HepG2 (cell line): ENCODE measurements around the gene RASA2. TPM values are rescaled to one million over a fixed set of nuclear protein-coding genes. Genes with fewer than 3 reads are reported as not detected.

ENCODE experiments used
- ATAC-seq: fragments of 200-7000 bp; cut with Tn5 transposase; 3 replicates; pipeline ENCODE4 v1.9.1; 2020; ENCODE audit warnings: mild to moderate bottlenecking, moderate library complexity
- BruUV-seq: library from RNA; stranded (reverse); fragments of 400-500 nt; replicated peaks from 2 replicates; lab custom pipeline; 2021; lab: Mats Ljungman, UMichigan
- CTCF ChIA-PET: fragments of 300-600 bp; formaldehyde crosslinking; extraction: SDS; loops from one replicate; lab custom pipeline; 2021; ENCODE audit warnings: low total read pairs, inconsistent platforms, low intra/inter-chr PET ratio; lab: Yijun Ruan, JAX
- POLR2A ChIA-PET: fragments of 350-600 bp; sonication (Branson Sonifier 250); formaldehyde crosslinking; loops from one replicate; lab custom pipeline; 2020; ENCODE audit warnings: antibody characterized with exemption, inconsistent platforms; lab: Yijun Ruan, JAX
- DNase-seq: peaks from one replicate; pipeline ENCODE4 v3.0.0-alpha.2; 2015; ENCODE audit warnings: low spot score
- FAIRE-seq: peaks from 3 replicates; lab custom pipeline; 2011; peaks lifted over from hg19 to GRCh38; lab: Jason Lieb, UNC
- H2AFZ ChIP-seq: one replicate; pipeline ENCODE4 v1.6.1; 2011; ENCODE audit warnings: low read length, inconsistent platforms
- H3K27ac ChIP-seq: fragments of 300-600 bp; 3 replicates; pipeline ENCODE4 v1.8.0; 2011; ENCODE audit warnings: mixed run types, mild to moderate bottlenecking, mixed read lengths, low read length, inconsistent platforms; ENCODE audit not compliant: insufficient read depth; ENCODE audit errors: extremely low read length
- H3K27me3 ChIP-seq, 2 experiments: fragments of 200-600 bp in 1 of 2; 2 replicates in 1 of 2; 3 replicates in 1 of 2; pipeline versions ENCODE4 v1.6.0 to v1.8.0; 2011; ENCODE audit warnings: low read length in 2 of 2, mild to moderate bottlenecking in 2 of 2, moderate library complexity in 2 of 2, inconsistent platforms in 1 of 2; ENCODE audit not compliant: insufficient read depth in 2 of 2, control insufficient read depth in 1 of 2
- H3K36me3 ChIP-seq, 2 experiments: fragments of 200-600 bp in 1 of 2; replicated peaks in 1 of 2; 2 replicates in 1 of 2; 3 replicates in 1 of 2; pipeline versions ENCODE4 v1.5.1 to v1.8.0; 2011; ENCODE audit warnings: low read length in 2 of 2, inconsistent platforms in 1 of 2; ENCODE audit not compliant: insufficient read depth in 2 of 2, control insufficient read depth in 1 of 2
- H3K4me1 ChIP-seq: 2 replicates; pipeline ENCODE4 v1.5.1; 2012; ENCODE audit warnings: low read length, inconsistent platforms; ENCODE audit not compliant: insufficient read depth
- H3K4me2 ChIP-seq: 2 replicates; pipeline ENCODE4 v1.6.0; 2011; ENCODE audit warnings: low read depth, low read length, inconsistent platforms
- H3K4me3 ChIP-seq, 3 experiments: fragments of 200-600 bp in 1 of 3; sonication (generic), shearing (Covaris generic) in 1 of 3; replicated peaks in 1 of 3; 2 replicates each; pipeline ENCODE4 v1.5.1; 2011 to 2016; ENCODE audit warnings: low read length in 3 of 3, inconsistent platforms in 2 of 3, low read depth in 2 of 3, mild to moderate bottlenecking in 2 of 3, control low read depth in 1 of 3, mixed read lengths in 1 of 3; ENCODE audit not compliant: insufficient read depth in 1 of 3
- H3K79me2 ChIP-seq: one replicate; pipeline ENCODE4 v1.6.1; 2011; ENCODE audit warnings: low read length, inconsistent platforms; ENCODE audit not compliant: insufficient read depth
- H3K9ac ChIP-seq: 2 replicates; pipeline ENCODE4 v1.6.0; 2011; ENCODE audit warnings: mild to moderate bottlenecking, low read depth, low read length, inconsistent platforms; ENCODE audit not compliant: insufficient read depth
- H3K9me3 ChIP-seq: 2 replicates; pipeline ENCODE4 v1.5.1; 2012; ENCODE audit warnings: mild to moderate bottlenecking, low read length
- H4K20me1 ChIP-seq: 2 replicates; pipeline ENCODE4 v1.6.0; 2011; ENCODE audit warnings: inconsistent platforms, mild to moderate bottlenecking, low read length, moderate library complexity; ENCODE audit not compliant: insufficient read depth
- ARHGAP35 ChIP-seq: sonication (generic); formaldehyde crosslinking; IDR thresholded peaks from 2 replicates; pipeline ENCODE4 v1.9.0; 2022; ENCODE audit warnings: mild to moderate bottlenecking, inconsistent platforms, moderate library complexity, missing genetic modification reagents, borderline replicate concordance
- CBX2 ChIP-seq, 2 experiments: fragments of 200-600 bp in 1 of 2; sonication (generic); formaldehyde crosslinking in 1 of 2; IDR thresholded peaks; 2 replicates each; pipeline versions ENCODE4 v1.7.0 to v1.8.1; 2018 to 2022; ENCODE audit warnings: low read depth in 2 of 2, low read length in 1 of 2, mild to moderate bottlenecking in 1 of 2, missing genetic modification reagents in 1 of 2
- JUNB ChIP-seq: sonication (generic); formaldehyde crosslinking; IDR thresholded peaks from 2 replicates; pipeline ENCODE4 v1.8.0; 2022; ENCODE audit warnings: missing genetic modification reagents, mild to moderate bottlenecking, borderline replicate concordance
- KLF15 ChIP-seq: sonication (generic); formaldehyde crosslinking; IDR thresholded peaks from 2 replicates; pipeline ENCODE4 v1.8.1; 2023; ENCODE audit warnings: borderline replicate concordance, mild to moderate bottlenecking, inconsistent platforms, missing genetic modification reagents, mixed read lengths
- MYNN ChIP-seq: sonication (generic); formaldehyde crosslinking; IDR thresholded peaks from 2 replicates; pipeline ENCODE4 v1.4.0; 2020; ENCODE audit warnings: mild to moderate bottlenecking, low read depth, missing genetic modification reagents
- SMAD3 ChIP-seq: sonication (generic); formaldehyde crosslinking; IDR thresholded peaks from 2 replicates; pipeline ENCODE4 v1.4.0; 2020; ENCODE audit warnings: missing genetic modification reagents
- TMF1 ChIP-seq: sonication (generic); formaldehyde crosslinking; IDR thresholded peaks from 2 replicates; pipeline ENCODE4 v1.8.1; 2022; ENCODE audit warnings: low read depth, missing genetic modification reagents
- U2AF1 ChIP-seq: fragments of 200-400 bp; formaldehyde crosslinking; optimal IDR thresholded peaks from 2 replicates; pipeline ENCODE3; 2017; ENCODE audit warnings: mild to moderate bottlenecking, low read depth, low read length
- ZBTB20 ChIP-seq: sonication (generic); formaldehyde crosslinking; IDR thresholded peaks from 2 replicates; pipeline ENCODE4 v1.8.1; 2023; ENCODE audit warnings: missing genetic modification reagents, low read depth, mild to moderate bottlenecking, borderline replicate concordance
- ZMYM2 ChIP-seq: sonication (generic); formaldehyde crosslinking; IDR thresholded peaks from 2 replicates; pipeline ENCODE4 v1.8.0; 2022; ENCODE audit warnings: mild to moderate bottlenecking, missing genetic modification reagents
- ZNF136 ChIP-seq: sonication (generic); formaldehyde crosslinking; IDR thresholded peaks from 2 replicates; pipeline ENCODE4 v1.8.1; 2022; ENCODE audit warnings: low read depth, mild to moderate bottlenecking, moderate library complexity, missing genetic modification reagents
- ZNF552 ChIP-seq: sonication (generic); formaldehyde crosslinking; IDR thresholded peaks from 2 replicates; pipeline ENCODE4 v1.9.0; 2022; ENCODE audit warnings: missing genetic modification reagents, mild to moderate bottlenecking, borderline replicate concordance
- ZNF629 ChIP-seq: sonication (generic); formaldehyde crosslinking; conservative IDR thresholded peaks from 2 replicates; pipeline ENCODE4 v1.5.0; 2020; ENCODE audit warnings: missing genetic modification reagents
- ZNF674 ChIP-seq: sonication (generic); formaldehyde crosslinking; IDR thresholded peaks from 2 replicates; pipeline ENCODE4 v1.5.0; 2020; ENCODE audit warnings: low read depth, mild to moderate bottlenecking, missing genetic modification reagents
- ZNF75D ChIP-seq: sonication (generic); formaldehyde crosslinking; IDR thresholded peaks from 2 replicates; pipeline ENCODE4 v1.8.1; 2023; ENCODE audit warnings: missing genetic modification reagents, mild to moderate bottlenecking, borderline replicate concordance
- ZNF776 ChIP-seq: sonication (generic); formaldehyde crosslinking; IDR thresholded peaks from 2 replicates; pipeline ENCODE4 v1.4.0; 2020; ENCODE audit warnings: mild to moderate bottlenecking, missing genetic modification reagents
- ZNF878 ChIP-seq: sonication (generic); formaldehyde crosslinking; IDR thresholded peaks from 2 replicates; pipeline ENCODE4 v1.8.1; 2023; ENCODE audit warnings: mild to moderate bottlenecking, missing genetic modification reagents, moderate library complexity
- ZZZ3 ChIP-seq: sonication (generic); formaldehyde crosslinking; IDR thresholded peaks from 2 replicates; pipeline ENCODE4 v1.4.0; 2020; ENCODE audit warnings: missing genetic modification reagents, mild to moderate bottlenecking, borderline replicate concordance
- WGBS: methylation state at CpG from one replicate; pipeline ENCODE4 v1.1.6; 2017; ENCODE audit warnings: low lambda C conversion rate; 5-methylcytosine and 5-hydroxymethylcytosine counted together
- in situ Hi-C: cut with HindIII; loops from 2 replicates; pipeline ENCODE4 v1.10.0; 2017; ENCODE audit warnings: low pct_unique_long_range_greater_than_20kb; ENCODE audit not compliant: extremely low pct_ligation_motif_present
- intact Hi-C: fragments of 100-400 bp; cut with micrococcal nuclease; formaldehyde crosslinking; loops from one replicate; pipeline ENCODE4 v1.10.0; 2022; ENCODE audit not compliant: unreplicated experiment
- polyA plus RNA-seq, 8 experiments: library from polyadenylated mRNA; depleted of rRNA in 3 of 8; stranded (reverse) in 7 of 8; unstranded in 1 of 8; fragments of >200 nt; fragmentation: Illumina TruSeq in 4 of 8; extraction: Trizol in 4 of 8; gene quantifications; 2 replicates each; pipeline versions ENCODE4 v1.2.1 to v1.2.3, GENCODE V29; 2011 to 2016; ENCODE audit warnings: low read depth in 4 of 8, missing spikeins in 1 of 8, mixed read lengths in 1 of 8; ENCODE audit not compliant: insufficient read depth in 1 of 8
- total RNA-seq, 5 experiments: library from RNA; depleted of rRNA; stranded (reverse); fragments of >200 nt; fragmentation: Illumina TruSeq; extraction: Trizol; gene quantifications; 2 replicates each; pipeline ENCODE4 v1.2.3, GENCODE V29; 2016; ENCODE audit warnings: low read depth in 1 of 5
- TF ChIP-seq, protein P1 (sequence below): sonication (generic); formaldehyde crosslinking; IDR thresholded peaks from 2 replicates; pipeline ENCODE4 v1.4.0; 2020; ENCODE audit warnings: missing genetic modification reagents
- TF ChIP-seq, protein P2 (sequence below): IDR thresholded peaks from 2 replicates; pipeline ENCODE4 v1.6.1; 2016; ENCODE audit warnings: low read depth

RASA2 gene
- total and polyA plus RNA-seq, 2 of the 13 experiments (the other 11 are each of a cell fraction or from before 2014, with no cell fraction given): 5.4 to 8.5 TPM

DNA sequence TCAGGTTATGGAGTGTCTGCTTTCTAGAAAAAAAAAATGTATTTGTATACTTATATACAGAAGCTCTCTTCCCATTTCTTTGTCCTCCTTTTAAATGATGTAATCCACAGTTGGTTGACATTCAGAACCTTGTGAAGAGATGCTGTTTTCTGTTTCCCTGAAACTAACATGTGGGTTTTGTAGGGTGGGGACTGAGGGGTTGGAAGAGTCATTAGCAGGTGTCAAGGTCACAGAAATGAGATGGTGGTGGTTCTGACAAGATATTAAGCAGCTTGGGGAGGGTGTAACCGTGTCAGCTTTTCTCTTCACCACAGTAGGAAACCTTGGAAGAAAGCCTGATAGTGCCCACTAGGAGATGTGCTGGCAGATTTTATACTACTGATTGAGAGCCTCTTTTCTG is 2.4 kb downstream of the RASA2 start:
- H3K27me3 ChIP-seq: no peaks in the 10 kb centered on the region
- TF ChIP-seq JUNB (CRISPR knock-in tag): no peak
- no peak for TF ChIP-seq ZNF674 (CRISPR knock-in tag)
- no peak for TF ChIP-seq ZZZ3
- no peak for TF ChIP-seq ZNF776 (CRISPR knock-in tag)
- no peak for TF ChIP-seq MYNN (CRISPR knock-in tag)
- TF ChIP-seq U2AF1: no peak
- no peak for TF ChIP-seq ZNF136 (CRISPR knock-in tag)
- TF ChIP-seq ZNF878: no peak
- no peak for TF ChIP-seq ZNF629 (CRISPR knock-in tag)
- no peak for TF ChIP-seq ZBTB20 (CRISPR knock-in tag)
- TF ChIP-seq ARHGAP35 (CRISPR knock-in tag): no peak
- TF ChIP-seq TMF1 (CRISPR knock-in tag): no peak
- TF ChIP-seq ZMYM2 (CRISPR knock-in tag): no peak
- TF ChIP-seq ZNF552 (CRISPR knock-in tag): no peak
- no peak for TF ChIP-seq KLF15
- TF ChIP-seq, protein P1, sequence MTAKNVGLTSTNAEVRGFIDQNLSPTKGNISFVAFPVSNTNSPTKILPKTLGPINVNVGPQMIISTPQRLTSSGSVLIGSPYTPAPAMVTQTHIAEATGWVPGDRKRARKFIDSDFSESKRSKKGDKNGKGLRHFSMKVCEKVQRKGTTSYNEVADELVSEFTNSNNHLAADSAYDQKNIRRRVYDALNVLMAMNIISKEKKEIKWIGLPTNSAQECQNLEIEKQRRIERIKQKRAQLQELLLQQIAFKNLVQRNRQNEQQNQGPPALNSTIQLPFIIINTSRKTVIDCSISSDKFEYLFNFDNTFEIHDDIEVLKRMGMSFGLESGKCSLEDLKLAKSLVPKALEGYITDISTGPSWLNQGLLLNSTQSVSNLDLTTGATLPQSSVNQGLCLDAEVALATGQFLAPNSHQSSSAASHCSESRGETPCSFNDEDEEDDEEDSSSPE: no peak
- no peak for TF ChIP-seq ZNF75D
- TF ChIP-seq, protein P2, sequence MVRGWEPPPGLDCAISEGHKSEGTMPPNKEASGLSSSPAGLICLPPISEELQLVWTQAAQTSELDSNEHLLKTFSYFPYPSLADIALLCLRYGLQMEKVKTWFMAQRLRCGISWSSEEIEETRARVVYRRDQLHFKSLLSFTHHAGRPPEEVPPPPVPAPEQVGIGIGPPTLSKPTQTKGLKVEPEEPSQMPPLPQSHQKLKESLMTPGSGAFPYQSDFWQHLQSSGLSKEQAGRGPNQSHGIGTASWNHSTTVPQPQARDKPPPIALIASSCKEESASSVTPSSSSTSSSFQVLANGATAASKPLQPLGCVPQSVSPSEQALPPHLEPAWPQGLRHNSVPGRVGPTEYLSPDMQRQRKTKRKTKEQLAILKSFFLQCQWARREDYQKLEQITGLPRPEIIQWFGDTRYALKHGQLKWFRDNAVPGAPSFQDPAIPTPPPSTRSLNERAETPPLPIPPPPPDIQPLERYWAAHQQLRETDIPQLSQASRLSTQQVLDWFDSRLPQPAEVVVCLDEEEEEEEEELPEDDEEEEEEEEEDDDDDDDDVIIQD (CRISPR knock-in tag): no peak
- no peak for TF ChIP-seq SMAD3 (CRISPR knock-in tag)
- TF ChIP-seq CBX2 (IDR thresholded peaks at IDR 0.05; ENCODE audit: low read depth, low read length): no peak
- no peak for TF ChIP-seq CBX2 (CRISPR knock-in tag; IDR thresholded peaks at IDR 0.05; ENCODE audit: low read depth)
- intact Hi-C loops (loop anchor here (10.0 kb wide), 1 partner anchor 386 kb away; the partner anchor contains the start of gene ATP1B3), in situ Hi-C loops (no loop called here)
- FAIRE-seq (no peak), ATAC-seq (no peak), DNase-seq (no peak)
- no TSS peak for BruUV-seq
- no peak overlapping the region for H2AFZ ChIP-seq
- ChIA-PET CTCF (no interaction called here), POLR2A (no interaction called here)
- H4K20me1 ChIP-seq: no peaks in the 10 kb centered on the region; the same call in 1 of the 2 replicates
- no peaks in the 10 kb centered on the region for H3K9me3 ChIP-seq
- no peak overlapping the region; the same call in 1 of the 2 replicates for H3K4me2 ChIP-seq
- peaks cover 50% of the 10 kb centered on the region for H3K4me1 ChIP-seq
- peaks cover 64% of the 10 kb centered on the region for H3K79me2 ChIP-seq
- WGBS: 92% methylated on average over 1 of the region's 1 CpG
- no peak overlapping the region for H3K9ac ChIP-seq
- no peak overlapping the region for H3K4me3 ChIP-seq
- no peaks in the 10 kb centered on the region for H3K36me3 ChIP-seq
- H3K27ac ChIP-seq: no peak overlapping the region
